ENCODE measurements around the gene RABGAP1L.

Gene RABGAP1L

DNA sequence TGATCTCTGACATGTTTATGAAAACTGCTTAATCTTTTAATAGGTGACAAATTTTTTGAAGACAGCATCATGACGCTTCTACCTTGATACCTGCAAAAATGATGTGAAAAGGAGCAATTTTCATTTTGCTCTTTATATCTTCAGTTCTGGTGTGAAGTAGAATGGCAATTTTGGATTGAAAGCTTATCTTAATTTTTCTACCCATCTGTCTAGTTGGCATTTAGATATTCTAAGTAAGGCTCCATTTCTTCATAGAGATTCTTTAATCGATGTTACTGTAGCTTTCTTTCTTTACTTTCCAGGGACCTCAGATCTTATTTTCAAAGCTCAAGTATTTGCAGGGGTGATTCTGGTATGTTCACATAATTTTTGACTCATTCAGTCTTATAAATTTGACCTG, 256.2 kb downstream of the RABGAP1L start:
- H2AK5ac ChIP-seq (ENCODE audit: low read length): no peak overlapping the region
- no peaks in the 10 kb centered on the region for H3K36me3 ChIP-seq (ENCODE audit: control insufficient read depth in 1 of 2, insufficient read depth in 2 of 2, low read length in 2 of 2)
- no peak overlapping the region for H2BK120ac ChIP-seq (ENCODE audit: insufficient read depth, low read length, poor library complexity)
- no peak for DNase-seq
- H3K4ac ChIP-seq (ENCODE audit: low read depth, low read length): no peak overlapping the region
- H3K23ac ChIP-seq (ENCODE audit: low read length): no peak overlapping the region
- H3K79me2 ChIP-seq (ENCODE audit: control insufficient read depth, insufficient read depth, low read length, poor library complexity): no peaks in the 10 kb centered on the region
- no peaks in the 10 kb centered on the region for H3K27me3 ChIP-seq (ENCODE audit: insufficient read depth, low read length)
- H2BK12ac ChIP-seq (ENCODE audit: low read length): no peak overlapping the region
- H3K4me3 ChIP-seq (ENCODE audit: low read depth, low read length): no peak overlapping the region
- H3K9ac ChIP-seq (ENCODE audit: low read length): no peak overlapping the region
- H4K91ac ChIP-seq (ENCODE audit: low read depth, low read length): no peak overlapping the region
- no peak overlapping the region for H3K4me2 ChIP-seq (ENCODE audit: low read length)
- no peaks in the 10 kb centered on the region for H3K4me1 ChIP-seq (ENCODE audit: control insufficient read depth in 1 of 2, insufficient read depth in 2 of 2, low read length in 2 of 2)
- H3K9me3 ChIP-seq (ENCODE audit: insufficient read depth, low read depth, low read length): no peaks in the 10 kb centered on the region
- WGBS (ENCODE audit: extremely low coverage, insufficient coverage, insufficient read length): no CpG with 5 or more reads among the region's 2 CpGs
- no peak overlapping the region for H4K12ac ChIP-seq (ENCODE audit: low read depth, low read length)
- no peaks in the 10 kb centered on the region for H3K79me1 ChIP-seq (ENCODE audit: low read length)
- no peak overlapping the region for H3K18ac ChIP-seq (ENCODE audit: low read length)
- H2AFZ ChIP-seq (ENCODE audit: insufficient read depth, low read length, poor library complexity): no peak overlapping the region
- H4K8ac ChIP-seq (ENCODE audit: low read depth, low read length): no peak overlapping the region
- H2BK5ac ChIP-seq (ENCODE audit: low read depth, low read length, poor library complexity): no peak overlapping the region
- no peak overlapping the region for H3K14ac ChIP-seq (ENCODE audit: low read length)
- no peak overlapping the region for H3K27ac ChIP-seq (ENCODE audit: low read depth, low read length)

DNA sequence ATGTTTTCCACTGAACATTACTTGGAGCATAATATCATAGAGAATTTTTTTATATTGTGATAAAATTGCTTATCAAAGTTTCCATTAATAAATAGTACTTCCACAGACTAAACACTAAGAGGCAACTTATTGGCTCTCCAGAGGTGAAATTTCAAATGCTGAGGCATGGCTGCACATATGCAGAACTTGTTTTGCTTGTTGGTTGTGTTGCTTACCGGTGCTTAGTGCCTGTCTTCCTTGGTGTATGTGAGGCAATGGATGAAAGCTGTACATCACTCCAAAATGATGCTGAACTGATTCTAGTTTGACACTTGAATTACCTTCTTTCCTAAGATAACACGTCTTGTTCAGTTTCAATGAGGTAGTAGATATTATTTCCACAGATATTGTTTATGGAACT, 258.6 kb downstream of the RABGAP1L start:
- H3K18ac ChIP-seq (ENCODE audit: low read length): no peak overlapping the region
- no peak for DNase-seq
- no peak overlapping the region for H3K4me3 ChIP-seq (ENCODE audit: low read depth, low read length)
- H4K12ac ChIP-seq (ENCODE audit: low read depth, low read length): no peak overlapping the region
- no peak overlapping the region for H3K14ac ChIP-seq (ENCODE audit: low read length)
- WGBS (ENCODE audit: extremely low coverage, insufficient coverage, insufficient read length): no CpG with 5 or more reads among the region's 2 CpGs
- H2BK12ac ChIP-seq (ENCODE audit: low read length): no peak overlapping the region
- H3K4ac ChIP-seq (ENCODE audit: low read depth, low read length): no peak overlapping the region
- H3K9me3 ChIP-seq (ENCODE audit: insufficient read depth, low read depth, low read length): no peaks in the 10 kb centered on the region
- no peak overlapping the region for H4K91ac ChIP-seq (ENCODE audit: low read depth, low read length)
- no peak overlapping the region for H2BK120ac ChIP-seq (ENCODE audit: insufficient read depth, low read length, poor library complexity)
- H3K27me3 ChIP-seq (ENCODE audit: insufficient read depth, low read length): no peaks in the 10 kb centered on the region
- H2AK5ac ChIP-seq (ENCODE audit: low read length): no peak overlapping the region
- no peaks in the 10 kb centered on the region for H3K36me3 ChIP-seq (ENCODE audit: control insufficient read depth in 1 of 2, insufficient read depth in 2 of 2, low read length in 2 of 2)
- H3K23ac ChIP-seq (ENCODE audit: low read length): no peak overlapping the region
- H4K8ac ChIP-seq (ENCODE audit: low read depth, low read length): no peak overlapping the region
- no peak overlapping the region for H3K27ac ChIP-seq (ENCODE audit: low read depth, low read length)
- no peak overlapping the region for H2BK5ac ChIP-seq (ENCODE audit: low read depth, low read length, poor library complexity)
- H3K4me2 ChIP-seq (ENCODE audit: low read length): no peak overlapping the region
- no peak overlapping the region for H2AFZ ChIP-seq (ENCODE audit: insufficient read depth, low read length, poor library complexity)
- no peaks in the 10 kb centered on the region for H3K79me2 ChIP-seq (ENCODE audit: control insufficient read depth, insufficient read depth, low read length, poor library complexity)
- no peak overlapping the region for H3K9ac ChIP-seq (ENCODE audit: low read length)
- no peaks in the 10 kb centered on the region for H3K79me1 ChIP-seq (ENCODE audit: low read length)
- no peaks in the 10 kb centered on the region for H3K4me1 ChIP-seq (ENCODE audit: control insufficient read depth in 1 of 2, insufficient read depth in 2 of 2, low read length in 2 of 2)

DNA sequence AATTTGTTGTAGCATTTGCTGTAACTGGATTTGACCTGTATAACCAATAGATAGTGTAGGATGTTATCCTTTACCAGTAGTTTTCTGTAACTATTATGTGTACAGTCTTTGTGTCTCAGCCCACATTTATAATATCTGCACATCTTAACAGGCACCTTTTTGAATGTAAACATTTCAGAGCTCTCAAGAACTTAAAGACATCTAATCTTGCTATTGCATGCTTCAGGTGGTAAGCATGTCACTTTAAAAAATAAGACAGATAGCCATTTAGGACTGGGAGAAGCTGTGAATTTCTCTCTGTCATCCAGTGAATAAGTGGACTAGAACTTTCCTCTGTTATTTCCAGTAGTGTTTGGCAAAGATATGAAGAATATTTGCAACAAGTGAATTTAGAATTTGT, 265.8 kb downstream of the RABGAP1L start:
- Histone ChIP-seq H3K36me3 (ENCODE audit: control insufficient read depth in 1 of 2, insufficient read depth in 2 of 2, low read length in 2 of 2) (no peaks in the 10 kb centered on the region), H3K4me3 (ENCODE audit: low read depth, low read length) (no peak overlapping the region), H4K8ac (ENCODE audit: low read depth, low read length) (no peak overlapping the region), H2BK120ac (ENCODE audit: insufficient read depth, low read length, poor library complexity) (no peak overlapping the region), H2BK12ac (ENCODE audit: low read length) (no peak overlapping the region), H2AK5ac (ENCODE audit: low read length) (no peak overlapping the region), H3K4ac (ENCODE audit: low read depth, low read length) (no peak overlapping the region), H3K27me3 (ENCODE audit: insufficient read depth, low read length) (no peaks in the 10 kb centered on the region), H4K12ac (ENCODE audit: low read depth, low read length) (no peak overlapping the region), H2AFZ (ENCODE audit: insufficient read depth, low read length, poor library complexity) (no peak overlapping the region), H3K18ac (ENCODE audit: low read length) (no peak overlapping the region), H3K4me1 (ENCODE audit: control insufficient read depth in 1 of 2, insufficient read depth in 2 of 2, low read length in 2 of 2) (no peaks in the 10 kb centered on the region), H3K9me3 (ENCODE audit: insufficient read depth, low read depth, low read length) (no peaks in the 10 kb centered on the region), H3K23ac (ENCODE audit: low read length) (no peak overlapping the region), H3K14ac (ENCODE audit: low read length) (no peak overlapping the region), H3K27ac (ENCODE audit: low read depth, low read length) (no peak overlapping the region), H3K79me1 (ENCODE audit: low read length) (no peaks in the 10 kb centered on the region), H3K9ac (ENCODE audit: low read length) (no peak overlapping the region), H4K91ac (ENCODE audit: low read depth, low read length) (no peak overlapping the region), H3K4me2 (ENCODE audit: low read length) (no peak overlapping the region), H3K79me2 (ENCODE audit: control insufficient read depth, insufficient read depth, low read length, poor library complexity) (no peaks in the 10 kb centered on the region), H2BK5ac (ENCODE audit: low read depth, low read length, poor library complexity) (no peak overlapping the region)
- no peak for DNase-seq

DNA sequence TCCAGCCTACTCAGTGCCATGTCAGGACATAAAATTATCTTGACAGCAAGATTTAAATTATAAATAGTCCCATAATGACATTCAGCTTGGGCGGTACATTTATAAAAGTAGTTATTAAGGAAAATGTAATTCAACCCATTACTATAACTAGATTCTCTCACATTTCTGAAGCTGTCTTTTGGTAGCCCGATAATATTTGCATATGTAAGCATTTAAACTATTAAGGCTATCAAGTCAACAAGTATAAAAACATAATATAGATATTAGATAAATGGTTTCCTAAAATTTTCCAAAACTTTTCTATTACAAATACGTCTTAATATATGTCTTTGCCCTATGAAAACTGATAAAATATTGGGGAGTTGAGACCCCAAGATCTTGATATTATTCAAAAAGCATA, 266.8 kb downstream of the RABGAP1L start:
- no peaks in the 10 kb centered on the region for H3K9me3 ChIP-seq (ENCODE audit: insufficient read depth, low read depth, low read length)
- no peak overlapping the region for H2BK120ac ChIP-seq (ENCODE audit: insufficient read depth, low read length, poor library complexity)
- H3K23ac ChIP-seq (ENCODE audit: low read length): no peak overlapping the region
- H3K4me3 ChIP-seq (ENCODE audit: low read depth, low read length): no peak overlapping the region
- H3K79me2 ChIP-seq (ENCODE audit: control insufficient read depth, insufficient read depth, low read length, poor library complexity): no peaks in the 10 kb centered on the region
- no peaks in the 10 kb centered on the region for H3K27me3 ChIP-seq (ENCODE audit: insufficient read depth, low read length)
- H2BK5ac ChIP-seq (ENCODE audit: low read depth, low read length, poor library complexity): no peak overlapping the region
- H3K36me3 ChIP-seq (ENCODE audit: control insufficient read depth in 1 of 2, insufficient read depth in 2 of 2, low read length in 2 of 2): no peaks in the 10 kb centered on the region
- no peak overlapping the region for H4K12ac ChIP-seq (ENCODE audit: low read depth, low read length)
- no peak overlapping the region for H3K4ac ChIP-seq (ENCODE audit: low read depth, low read length)
- WGBS (ENCODE audit: extremely low coverage, insufficient coverage, insufficient read length): no CpG with 5 or more reads among the region's 3 CpGs
- no peak overlapping the region for H4K91ac ChIP-seq (ENCODE audit: low read depth, low read length)
- no peaks in the 10 kb centered on the region for H3K79me1 ChIP-seq (ENCODE audit: low read length)
- no peak overlapping the region for H3K14ac ChIP-seq (ENCODE audit: low read length)
- DNase-seq: no peak
- no peak overlapping the region for H3K9ac ChIP-seq (ENCODE audit: low read length)
- H2BK12ac ChIP-seq (ENCODE audit: low read length): no peak overlapping the region
- no peak overlapping the region for H3K18ac ChIP-seq (ENCODE audit: low read length)
- no peak overlapping the region for H2AFZ ChIP-seq (ENCODE audit: insufficient read depth, low read length, poor library complexity)
- H2AK5ac ChIP-seq (ENCODE audit: low read length): no peak overlapping the region
- no peaks in the 10 kb centered on the region for H3K4me1 ChIP-seq (ENCODE audit: control insufficient read depth in 1 of 2, insufficient read depth in 2 of 2, low read length in 2 of 2)
- no peak overlapping the region for H3K27ac ChIP-seq (ENCODE audit: low read depth, low read length)
- H4K8ac ChIP-seq (ENCODE audit: low read depth, low read length): no peak overlapping the region
- no peak overlapping the region for H3K4me2 ChIP-seq (ENCODE audit: low read length)

DNA sequence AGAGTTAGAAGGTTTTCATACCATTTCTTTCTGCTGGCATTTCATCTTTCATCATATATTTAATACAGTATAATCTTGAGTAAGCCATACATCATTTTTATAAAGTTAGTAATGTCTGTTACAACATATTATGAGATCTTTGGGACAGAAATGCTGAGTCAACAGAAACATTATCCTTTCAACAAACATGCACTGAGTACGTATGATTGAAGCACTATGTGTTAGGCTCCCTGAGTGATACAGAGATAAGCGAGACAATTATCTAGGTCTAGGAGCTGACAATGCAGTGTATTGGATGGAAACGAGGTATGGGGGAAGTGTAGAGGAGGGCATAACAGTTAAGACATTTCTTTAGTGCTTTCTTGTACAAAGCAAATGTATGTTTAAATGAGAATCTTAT, 268.7 kb downstream of the RABGAP1L start:
- Histone ChIP-seq H3K4me2 (ENCODE audit: low read length) (no peak overlapping the region), H3K36me3 (ENCODE audit: control insufficient read depth in 1 of 2, insufficient read depth in 2 of 2, low read length in 2 of 2) (no peaks in the 10 kb centered on the region), H4K8ac (ENCODE audit: low read depth, low read length) (no peak overlapping the region), H3K79me1 (ENCODE audit: low read length) (no peaks in the 10 kb centered on the region), H2BK5ac (ENCODE audit: low read depth, low read length, poor library complexity) (no peak overlapping the region), H3K23ac (ENCODE audit: low read length) (no peak overlapping the region), H2AK5ac (ENCODE audit: low read length) (no peak overlapping the region), H3K9ac (ENCODE audit: low read length) (no peak overlapping the region), H2BK12ac (ENCODE audit: low read length) (no peak overlapping the region), H3K27ac (ENCODE audit: low read depth, low read length) (no peak overlapping the region), H3K4ac (ENCODE audit: low read depth, low read length) (no peak overlapping the region), H3K4me3 (ENCODE audit: low read depth, low read length) (no peak overlapping the region), H3K27me3 (ENCODE audit: insufficient read depth, low read length) (no peaks in the 10 kb centered on the region), H2BK120ac (ENCODE audit: insufficient read depth, low read length, poor library complexity) (no peak overlapping the region), H2AFZ (ENCODE audit: insufficient read depth, low read length, poor library complexity) (no peak overlapping the region), H3K79me2 (ENCODE audit: control insufficient read depth, insufficient read depth, low read length, poor library complexity) (no peaks in the 10 kb centered on the region), H3K18ac (ENCODE audit: low read length) (no peak overlapping the region), H3K9me3 (ENCODE audit: insufficient read depth, low read depth, low read length) (no peaks in the 10 kb centered on the region), H4K12ac (ENCODE audit: low read depth, low read length) (no peak overlapping the region), H3K14ac (ENCODE audit: low read length) (no peak overlapping the region), H4K91ac (ENCODE audit: low read depth, low read length) (no peak overlapping the region), H3K4me1 (ENCODE audit: control insufficient read depth in 1 of 2, insufficient read depth in 2 of 2, low read length in 2 of 2) (no peaks in the 10 kb centered on the region)
- WGBS (ENCODE audit: extremely low coverage, insufficient coverage, insufficient read length): no CpG with 5 or more reads among the region's 3 CpGs
- DNase-seq: no peak

Data from trophoblast cell (in vitro differentiated cells and primary cell).